Tibial nerve (tissue), 3 donors: ENCODE data around the gene KIDINS220.

Experiments
- CTCF ChIP-seq, 5 experiments: fragments of 200-600 bp in 3 of 5; fragments of 450-650 bp in 2 of 5; sonication (generic) in 3 of 5; IDR thresholded peaks; one replicate each; pipeline ENCODE4 v1.5.1; 2016 to 2019; ENCODE audit warnings: antibody characterized with exemption in 5 of 5, mild to moderate bottlenecking in 3 of 5, moderate library complexity in 2 of 5
- POLR2A ChIP-seq, 2 donors: fragments of 450-650 bp; IDR thresholded peaks; one replicate each; pipeline ENCODE4 v1.6.1; 2017; ENCODE audit warnings: antibody characterized with exemption in 2 of 2, mild to moderate bottlenecking in 2 of 2, moderate library complexity in 2 of 2

- TF ChIP-seq POLR2A (IDR thresholded peaks at IDR 0.05) = no peak
- no peak for TF ChIP-seq CTCF (IDR thresholded peaks at IDR 0.05)
These were observed 152.9 kb downstream of the KIDINS220 start for GRCh38 chr2:8684540-8684877.
